K562 (cell line): ENCODE results near the gene LAMA2. TPM values are rescaled to one million over a fixed set of nuclear protein-coding genes. Genes with fewer than 3 reads are reported as not detected.

ENCODE experiments used
- ATAC-seq: fragments of 200-7000 bp; cut with Tn5 transposase; 3 replicates; pipeline ENCODE4 v1.9.1; 2020; ENCODE audit warnings: moderate library complexity
- BruUV-seq: library from RNA; stranded (reverse); fragments of 400-500 nt; replicated peaks from 2 replicates; lab custom pipeline; 2021; lab: Mats Ljungman, UMichigan
- CTCF ChIA-PET: fragments of 300-600 bp; formaldehyde crosslinking; extraction: SDS; loops from one replicate; lab custom pipeline; 2021; ENCODE audit warnings: low intra/inter-chr PET ratio; lab: Yijun Ruan, JAX
- POLR2A ChIA-PET: fragments of 300-600, 350-650 bp; sonication (Branson Sonifier 250); formaldehyde crosslinking; extraction: SDS; loops from one replicate; lab custom pipeline; 2021; ENCODE audit warnings: antibody characterized with exemption, inconsistent platforms; lab: Yijun Ruan, JAX
- DNase-seq, 4 experiments: peaks; one replicate each; pipeline versions ENCODE4 v3.0.0 to v3.0.0-alpha.2; 2011 to 2018; ENCODE audit warnings: low spot score in 3 of 4, mixed read lengths in 3 of 4; ENCODE audit errors: extremely low read depth in 1 of 4
- FAIRE-seq: peaks from 2 replicates; lab custom pipeline; 2011; peaks lifted over from hg19 to GRCh38; lab: Jason Lieb, UNC
- H2AFZ ChIP-seq: 2 replicates; pipeline ENCODE4 v1.6.0; 2011; ENCODE audit warnings: low read depth, low read length, control low read depth, inconsistent platforms
- H3K27ac ChIP-seq: fragments of 200-600 bp; 3 replicates; pipeline ENCODE4 v1.8.0; 2011; ENCODE audit warnings: low read depth, mild to moderate bottlenecking, control low read depth, inconsistent platforms, low read length, moderate library complexity, mixed read lengths; ENCODE audit errors: extremely low read depth
- H3K27me3 ChIP-seq, 2 experiments: fragments of 300-600 bp in 1 of 2; 2 replicates in 1 of 2; 3 replicates in 1 of 2; pipeline versions ENCODE4 v1.6.0 to v1.8.0; 2011; ENCODE audit warnings: inconsistent platforms in 2 of 2, low read length in 2 of 2, mild to moderate bottlenecking in 1 of 2, mixed read lengths in 1 of 2, moderate library complexity in 1 of 2; ENCODE audit not compliant: control insufficient read depth in 2 of 2, insufficient read depth in 2 of 2
- H3K36me3 ChIP-seq: fragments of 300-600 bp; 3 replicates; pipeline ENCODE4 v1.8.0; 2011; ENCODE audit warnings: mild to moderate bottlenecking, low read length, inconsistent platforms; ENCODE audit not compliant: control insufficient read depth, insufficient read depth
- H3K4me1 ChIP-seq, 2 experiments: fragments of 200-600 bp in 1 of 2; replicated peaks in 1 of 2; 2 replicates in 1 of 2; 3 replicates in 1 of 2; pipeline versions ENCODE4 v1.5.1 to v1.8.0; 2011; ENCODE audit warnings: inconsistent platforms in 2 of 2, low read length in 2 of 2, mild to moderate bottlenecking in 1 of 2, mixed read lengths in 1 of 2, moderate library complexity in 1 of 2; ENCODE audit not compliant: control insufficient read depth in 2 of 2, insufficient read depth in 2 of 2
- H3K4me2 ChIP-seq: 2 replicates; pipeline ENCODE4 v1.6.1; 2011; ENCODE audit warnings: low read length, control low read depth, inconsistent platforms, mixed read lengths; ENCODE audit not compliant: insufficient read depth
- H3K4me3 ChIP-seq: fragments of 200-600 bp; sonication (generic), shearing (Covaris generic); 2 replicates; pipeline ENCODE4 v1.5.1; 2016; ENCODE audit warnings: control low read depth, inconsistent platforms
- H3K79me2 ChIP-seq: fragments of 200-600 bp; 3 replicates; pipeline ENCODE4 v1.8.0; 2011; ENCODE audit warnings: low read length, inconsistent platforms; ENCODE audit not compliant: control insufficient read depth, insufficient read depth
- H3K9ac ChIP-seq, 2 experiments: 2 replicates each; pipeline versions ENCODE4 v1.6.0 to v1.6.1; 2011; ENCODE audit warnings: low read depth in 2 of 2, low read length in 2 of 2, control low read depth in 1 of 2, inconsistent platforms in 1 of 2, mild to moderate bottlenecking in 1 of 2, mixed read lengths in 1 of 2; ENCODE audit not compliant: insufficient read depth in 1 of 2
- H3K9me1 ChIP-seq: one replicate; pipeline ENCODE4 v1.6.0; 2011; ENCODE audit warnings: inconsistent platforms, mild to moderate bottlenecking, low read length, moderate library complexity; ENCODE audit not compliant: control insufficient read depth, insufficient read depth
- H3K9me3 ChIP-seq: replicated peaks from 2 replicates; pipeline ENCODE4 v1.5.1; 2011; ENCODE audit warnings: low read depth, low read length, inconsistent platforms; ENCODE audit not compliant: control insufficient read depth, insufficient read depth
- H4K20me1 ChIP-seq: replicated peaks from 2 replicates; pipeline ENCODE4 v1.6.1; 2011; ENCODE audit warnings: low read length, inconsistent platforms, mixed read lengths; ENCODE audit not compliant: control insufficient read depth, insufficient read depth
- ARHGAP35 ChIP-seq: fragments of 450-650 bp; IDR thresholded peaks from 2 replicates; pipeline ENCODE4 v1.6.1; 2018; ENCODE audit not compliant: partially characterized antibody
- FOXK1 ChIP-seq: sonication (generic); formaldehyde crosslinking; IDR thresholded peaks from 2 replicates; pipeline ENCODE4 v1.8.0; 2022; ENCODE audit warnings: missing genetic modification reagents, mild to moderate bottlenecking, borderline replicate concordance
- GABPB2 ChIP-seq: fragments of 250-450 bp; sonication (Bioruptor Pico); conservative IDR thresholded peaks from 2 replicates; pipeline ENCODE4 v1.5.1; 2021; ENCODE audit warnings: mild to moderate bottlenecking
- HLTF ChIP-seq: fragments of 450-650 bp; IDR thresholded peaks from 2 replicates; pipeline ENCODE4 v1.6.1; 2016
- HSF4 ChIP-seq: fragments of 250-450 bp; sonication (Bioruptor Pico); IDR thresholded peaks from 2 replicates; pipeline ENCODE4 v2.1.2; 2022; ENCODE audit warnings: mild to moderate bottlenecking, moderate library complexity, borderline replicate concordance
- L3MBTL2 ChIP-seq: fragments of 450-650 bp; IDR thresholded peaks from 2 replicates; pipeline ENCODE4 v1.6.1; 2016; ENCODE audit warnings: mild to moderate bottlenecking, moderate library complexity
- MEIS2 ChIP-seq: fragments of 450-650 bp; IDR thresholded peaks from 2 replicates; pipeline ENCODE4 v1.6.1; 2014; ENCODE audit warnings: mild to moderate bottlenecking; ENCODE audit not compliant: partially characterized antibody
- RBM22 ChIP-seq: fragments of 200-400 bp; formaldehyde crosslinking; IDR thresholded peaks from 2 replicates; pipeline ENCODE4 v1.6.1; 2018; ENCODE audit warnings: low read length, low read depth; ENCODE audit not compliant: poor library complexity, severe bottlenecking
- SAP30 ChIP-seq: fragments of 200-600 bp; sonication (generic); IDR thresholded peaks from 2 replicates; pipeline ENCODE4 v1.6.1; 2012; ENCODE audit warnings: borderline replicate concordance, low read depth, mild to moderate bottlenecking, moderate library complexity, low read length, control low read depth, inconsistent platforms; ENCODE audit not compliant: insufficient read depth, poor library complexity, severe bottlenecking
- STAT5A ChIP-seq: IDR thresholded peaks from 2 replicates; pipeline ENCODE4 v1.6.1; 2012; ENCODE audit warnings: low read length, inconsistent platforms, borderline replicate concordance
- ZNF197 ChIP-seq: fragments of 200-800 bp; sonication (Bioruptor generic); IDR thresholded peaks from 2 replicates; pipeline ENCODE4 v1.6.1; 2016; ENCODE audit warnings: low read depth, missing genetic modification characterization, missing compliant biosample characterization
- WGBS: fragments of 100-300 bp; shearing (Covaris generic); methylation state at CpG from one replicate; pipeline ENCODE4 v1.1.6; 2016; ENCODE audit warnings: low coverage, mixed read lengths; ENCODE audit not compliant: insufficient coverage; ENCODE audit errors: missing lambda C conversion rate; 5-methylcytosine and 5-hydroxymethylcytosine counted together
- in situ Hi-C: fragments of 300-500 bp; cut with MboI; formaldehyde crosslinking; loops from 4 replicates; pipeline ENCODE4 v1.15.0; 2018; ENCODE audit warnings: inconsistent platforms, mixed read lengths
- intact Hi-C: fragments of 100-400 bp; cut with micrococcal nuclease; formaldehyde crosslinking; loops from 2 replicates; pipeline ENCODE4 v1.14.2; 2022
- polyA plus RNA-seq, 8 experiments: library from polyadenylated mRNA; depleted of rRNA in 4 of 8; stranded (reverse) in 5 of 8; unstranded in 3 of 8; fragments of >200 nt; fragmentation: Nextera tagmentation in 2 of 8; fragmentation: Illumina TruSeq in 1 of 8; extraction: Ambion mirVana in 2 of 8; extraction: Trizol in 1 of 8; gene quantifications; 2 replicates each; pipeline versions ENCODE4 v1.2.1 to v1.2.3, GENCODE V29; 2011 to 2014; ENCODE audit warnings: inconsistent platforms in 1 of 8, missing spikeins in 1 of 8
- total RNA-seq, 7 experiments: library from RNA; depleted of rRNA in 6 of 7; stranded (reverse); fragments of >200 nt in 6 of 7; fragmentation: Illumina TruSeq in 2 of 7; extraction: Trizol in 2 of 7; gene quantifications; 2 replicates each; pipeline versions ENCODE4 v1.2.1 to v1.2.3, GENCODE V29; 2011 to 2021; ENCODE audit warnings: low replicate concordance in 1 of 7
- TF ChIP-seq, protein P1 (sequence below): fragments of 450-650 bp; IDR thresholded peaks from 2 replicates; pipeline ENCODE4 v1.6.1; 2016; ENCODE audit warnings: missing biosample characterization, missing genetic modification characterization
- TF ChIP-seq, protein P2 (sequence below): IDR thresholded peaks from 2 replicates; pipeline ENCODE4 v1.6.1; 2012; ENCODE audit warnings: low read depth, low read length, improper control_type of control experiment, borderline replicate concordance
- TF ChIP-seq, protein P3 (sequence below): sonication (generic); formaldehyde crosslinking; IDR thresholded peaks from 2 replicates; pipeline ENCODE4 v1.8.1; 2023; ENCODE audit warnings: mild to moderate bottlenecking, missing genetic modification reagents
- TF ChIP-seq, protein P4 (sequence below): fragments of 450-650 bp; IDR thresholded peaks from 2 replicates; pipeline ENCODE4 v1.7.0; 2016; ENCODE audit warnings: borderline replicate concordance

The LAMA2 gene
- total and polyA plus RNA-seq, 9 of the 15 experiments (the other 6 are each of a cell fraction or from before 2014, with no cell fraction given) = 0.04 to 1.5 (median 0.36) TPM

DNA sequence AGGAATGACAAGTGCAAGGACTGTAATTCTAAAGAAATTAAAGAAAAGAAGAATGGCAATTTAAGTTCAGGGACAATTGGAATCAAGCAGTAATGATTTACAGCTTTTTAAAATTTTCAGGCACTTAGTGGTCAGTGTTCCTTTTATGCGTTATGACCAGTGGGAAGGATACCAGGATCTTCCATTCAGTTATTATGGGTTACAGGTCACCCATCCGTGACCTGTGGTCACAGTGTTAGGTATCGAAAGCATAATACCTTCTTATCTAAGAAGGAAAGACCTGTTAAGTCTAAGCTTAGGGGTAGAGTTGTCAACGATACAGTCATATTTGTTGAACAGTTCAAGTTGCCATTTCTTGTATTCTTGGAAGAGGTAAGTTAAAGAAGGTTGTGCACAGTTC lies 253.8 kb downstream of the LAMA2 start:
- DNase-seq (no peak), FAIRE-seq (no peak), ATAC-seq (no peak)
- intact Hi-C loops = no loop called here
- no peak overlapping the region for H3K4me3 ChIP-seq
- H3K27me3 ChIP-seq = no peaks in the 10 kb centered on the region
- no peak overlapping the region for H2AFZ ChIP-seq
- WGBS = 1% methylated on average over 4 of the region's 4 CpGs
- POLR2A ChIA-PET = no interaction called here
- no peaks in the 10 kb centered on the region for H3K79me2 ChIP-seq
- no peaks in the 10 kb centered on the region for H3K4me1 ChIP-seq
- no peaks in the 10 kb centered on the region for H3K9me1 ChIP-seq
- in situ Hi-C loops = no loop called here
- TF ChIP-seq L3MBTL2 (no peak), HSF4 (no peak), ZNF197 (CRISPR knock-in tag) (no peak), MEIS2 (no peak), FOXK1 (CRISPR knock-in tag) (no peak), SAP30 (no peak), STAT5A (no peak), RBM22 (no peak), HLTF (no peak), GABPB2 (no peak), ARHGAP35 (no peak)
- TF ChIP-seq, protein P1, sequence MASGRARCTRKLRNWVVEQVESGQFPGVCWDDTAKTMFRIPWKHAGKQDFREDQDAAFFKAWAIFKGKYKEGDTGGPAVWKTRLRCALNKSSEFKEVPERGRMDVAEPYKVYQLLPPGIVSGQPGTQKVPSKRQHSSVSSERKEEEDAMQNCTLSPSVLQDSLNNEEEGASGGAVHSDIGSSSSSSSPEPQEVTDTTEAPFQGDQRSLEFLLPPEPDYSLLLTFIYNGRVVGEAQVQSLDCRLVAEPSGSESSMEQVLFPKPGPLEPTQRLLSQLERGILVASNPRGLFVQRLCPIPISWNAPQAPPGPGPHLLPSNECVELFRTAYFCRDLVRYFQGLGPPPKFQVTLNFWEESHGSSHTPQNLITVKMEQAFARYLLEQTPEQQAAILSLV = no peak
- TF ChIP-seq, protein P2, sequence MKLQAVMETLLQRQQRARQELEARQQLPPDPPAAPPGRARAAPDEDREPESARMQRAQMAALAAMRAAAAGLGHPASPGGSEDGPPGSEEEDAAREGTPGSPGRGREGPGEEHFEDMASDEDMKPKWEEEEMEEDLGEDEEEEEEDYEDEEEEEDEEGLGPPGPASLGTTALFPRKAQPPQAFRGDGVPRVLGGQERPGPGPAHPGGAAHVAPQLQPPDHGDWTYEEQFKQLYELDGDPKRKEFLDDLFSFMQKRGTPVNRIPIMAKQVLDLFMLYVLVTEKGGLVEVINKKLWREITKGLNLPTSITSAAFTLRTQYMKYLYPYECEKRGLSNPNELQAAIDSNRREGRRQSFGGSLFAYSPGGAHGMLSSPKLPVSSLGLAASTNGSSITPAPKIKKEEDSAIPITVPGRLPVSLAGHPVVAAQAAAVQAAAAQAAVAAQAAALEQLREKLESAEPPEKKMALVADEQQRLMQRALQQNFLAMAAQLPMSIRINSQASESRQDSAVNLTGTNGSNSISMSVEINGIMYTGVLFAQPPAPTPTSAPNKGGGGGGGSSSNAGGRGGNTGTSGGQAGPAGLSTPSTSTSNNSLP = no peak
- TF ChIP-seq, protein P3, sequence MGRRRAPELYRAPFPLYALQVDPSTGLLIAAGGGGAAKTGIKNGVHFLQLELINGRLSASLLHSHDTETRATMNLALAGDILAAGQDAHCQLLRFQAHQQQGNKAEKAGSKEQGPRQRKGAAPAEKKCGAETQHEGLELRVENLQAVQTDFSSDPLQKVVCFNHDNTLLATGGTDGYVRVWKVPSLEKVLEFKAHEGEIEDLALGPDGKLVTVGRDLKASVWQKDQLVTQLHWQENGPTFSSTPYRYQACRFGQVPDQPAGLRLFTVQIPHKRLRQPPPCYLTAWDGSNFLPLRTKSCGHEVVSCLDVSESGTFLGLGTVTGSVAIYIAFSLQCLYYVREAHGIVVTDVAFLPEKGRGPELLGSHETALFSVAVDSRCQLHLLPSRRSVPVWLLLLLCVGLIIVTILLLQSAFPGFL = no peak
- TF ChIP-seq, protein P4, sequence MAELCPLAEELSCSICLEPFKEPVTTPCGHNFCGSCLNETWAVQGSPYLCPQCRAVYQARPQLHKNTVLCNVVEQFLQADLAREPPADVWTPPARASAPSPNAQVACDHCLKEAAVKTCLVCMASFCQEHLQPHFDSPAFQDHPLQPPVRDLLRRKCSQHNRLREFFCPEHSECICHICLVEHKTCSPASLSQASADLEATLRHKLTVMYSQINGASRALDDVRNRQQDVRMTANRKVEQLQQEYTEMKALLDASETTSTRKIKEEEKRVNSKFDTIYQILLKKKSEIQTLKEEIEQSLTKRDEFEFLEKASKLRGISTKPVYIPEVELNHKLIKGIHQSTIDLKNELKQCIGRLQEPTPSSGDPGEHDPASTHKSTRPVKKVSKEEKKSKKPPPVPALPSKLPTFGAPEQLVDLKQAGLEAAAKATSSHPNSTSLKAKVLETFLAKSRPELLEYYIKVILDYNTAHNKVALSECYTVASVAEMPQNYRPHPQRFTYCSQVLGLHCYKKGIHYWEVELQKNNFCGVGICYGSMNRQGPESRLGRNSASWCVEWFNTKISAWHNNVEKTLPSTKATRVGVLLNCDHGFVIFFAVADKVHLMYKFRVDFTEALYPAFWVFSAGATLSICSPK = no peak
- H3K9ac ChIP-seq = no peak overlapping the region
- H3K4me2 ChIP-seq = no peak overlapping the region
- CTCF ChIA-PET = no interaction called here
- H3K27ac ChIP-seq = no peak overlapping the region
- H4K20me1 ChIP-seq = no peaks in the 10 kb centered on the region
- H3K9me3 ChIP-seq = peaks cover 2% of the 10 kb centered on the region; the same call in 1 of the 2 replicates
- no peaks in the 10 kb centered on the region for H3K36me3 ChIP-seq
- no TSS peak for BruUV-seq
